ENCODE data around the gene PRKAR2A. TPM values are rescaled to one million over a fixed set of nuclear protein-coding genes. Genes with fewer than 3 reads are reported as not detected.
"Not testable (repeated sequence)": the region's sequence is repeated elsewhere in the genome, so short reads cannot be mapped to it uniquely, and the experiment has no call there.

The PRKAR2A gene
- total and polyA plus RNA-seq, 9 of the 15 experiments (the other 6 are each of a cell fraction or from before 2014, with no cell fraction given): 15.9 to 84.5 (median 37.6) TPM

DNA sequence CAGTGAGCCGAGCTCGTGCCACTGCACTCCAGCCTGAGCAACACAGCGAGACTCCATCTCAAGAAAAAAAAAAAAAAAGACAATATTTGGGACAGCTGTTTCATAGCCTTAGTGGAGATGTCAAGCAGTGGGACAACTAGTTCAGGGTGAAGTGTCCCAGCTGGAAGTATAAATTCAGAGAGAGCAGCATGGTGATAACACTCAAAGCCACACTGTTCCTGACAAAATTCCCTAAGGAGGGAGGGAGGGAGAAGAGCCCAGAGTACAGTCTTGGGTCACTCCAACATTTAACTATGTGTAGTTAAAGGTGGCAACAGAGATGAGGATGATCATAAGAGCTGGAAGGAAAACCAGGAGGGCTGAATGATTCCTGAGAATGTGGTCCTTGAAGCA is 109.5 kb downstream of the PRKAR2A start (continued):
- TF ChIP-seq, protein P1, sequence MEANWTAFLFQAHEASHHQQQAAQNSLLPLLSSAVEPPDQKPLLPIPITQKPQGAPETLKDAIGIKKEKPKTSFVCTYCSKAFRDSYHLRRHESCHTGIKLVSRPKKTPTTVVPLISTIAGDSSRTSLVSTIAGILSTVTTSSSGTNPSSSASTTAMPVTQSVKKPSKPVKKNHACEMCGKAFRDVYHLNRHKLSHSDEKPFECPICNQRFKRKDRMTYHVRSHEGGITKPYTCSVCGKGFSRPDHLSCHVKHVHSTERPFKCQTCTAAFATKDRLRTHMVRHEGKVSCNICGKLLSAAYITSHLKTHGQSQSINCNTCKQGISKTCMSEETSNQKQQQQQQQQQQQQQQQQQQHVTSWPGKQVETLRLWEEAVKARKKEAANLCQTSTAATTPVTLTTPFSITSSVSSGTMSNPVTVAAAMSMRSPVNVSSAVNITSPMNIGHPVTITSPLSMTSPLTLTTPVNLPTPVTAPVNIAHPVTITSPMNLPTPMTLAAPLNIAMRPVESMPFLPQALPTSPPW (CRISPR knock-in tag; IDR thresholded peaks at IDR 0.05): no peak
- TF ChIP-seq JUNB (CRISPR knock-in tag; conservative IDR thresholded peaks at IDR 0.05): no peak
- TF ChIP-seq KLF10 (CRISPR knock-in tag; IDR thresholded peaks at IDR 0.05): no peak
- no peak for TF ChIP-seq HLTF (IDR thresholded peaks at IDR 0.05)
- no peak for TF ChIP-seq MCM2 (IDR thresholded peaks at IDR 0.05; ENCODE audit: low read depth)
- no peak for TF ChIP-seq NR4A1 (CRISPR knock-in tag; IDR thresholded peaks at IDR 0.05)
- TF ChIP-seq NR4A1 (tag; IDR thresholded peaks at IDR 0.05): no peak

DNA sequence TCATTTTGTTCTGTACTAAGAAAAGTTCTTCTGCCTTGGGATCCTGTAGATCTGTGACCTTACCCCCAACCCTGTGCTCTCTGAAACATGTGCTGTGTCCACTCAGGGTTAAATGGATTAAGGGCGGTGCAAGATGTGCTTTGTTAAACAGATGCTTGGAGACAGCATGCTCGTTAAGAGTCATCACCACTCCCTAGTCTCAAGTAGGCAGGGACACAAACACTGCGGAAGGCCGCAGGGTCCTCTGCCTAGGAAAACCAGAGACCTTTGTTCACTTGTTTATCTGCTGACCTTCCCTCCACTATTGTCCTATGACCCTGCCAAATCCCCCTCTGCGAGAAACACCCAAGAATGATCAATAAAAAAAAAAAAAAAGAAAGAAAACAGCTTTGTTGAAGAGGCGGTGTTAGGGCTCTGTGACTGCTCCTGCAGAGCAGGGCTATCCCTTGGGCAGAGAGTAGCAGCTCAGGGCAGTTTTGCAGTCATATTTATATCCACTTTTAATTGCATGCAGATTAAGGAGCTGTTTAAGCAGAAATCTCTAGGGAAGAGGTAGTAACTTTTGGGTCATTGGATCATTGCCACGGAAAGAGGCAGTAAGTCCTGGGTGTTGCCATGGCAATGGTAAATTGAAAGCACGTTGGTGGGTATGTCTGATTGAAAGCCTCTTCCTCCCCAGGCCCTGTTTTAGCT is 112.5 kb downstream of the PRKAR2A start:
- H4K20me1 ChIP-seq (replicated peaks; ENCODE audit: control insufficient read depth, insufficient read depth, low read length); BruUV-seq (replicated peaks); H3K36me3 ChIP-seq (ENCODE audit: control insufficient read depth, insufficient read depth, low read length); H3K4me1 ChIP-seq (replicated peaks in 1 of 2; ENCODE audit: control insufficient read depth in 2 of 2, insufficient read depth in 2 of 2, low read length in 2 of 2); H3K9me1 ChIP-seq (ENCODE audit: control insufficient read depth, insufficient read depth, low read length); intact Hi-C loops (cut with micrococcal nuclease); H2AFZ ChIP-seq (ENCODE audit: low read depth, low read length); ATAC-seq; H3K27me3 ChIP-seq (ENCODE audit: control insufficient read depth in 2 of 2, insufficient read depth in 2 of 2, low read length in 2 of 2); in situ Hi-C loops (cut with MboI); DNase-seq (ENCODE audit: extremely low read depth in 1 of 4, low spot score in 3 of 4); H3K4me3 ChIP-seq; H3K4me2 ChIP-seq (ENCODE audit: insufficient read depth, low read length); H3K9ac ChIP-seq (ENCODE audit: insufficient read depth in 1 of 2, low read depth in 2 of 2, low read length in 2 of 2); CTCF ChIA-PET (ENCODE audit: low intra/inter-chr PET ratio); H3K9me3 ChIP-seq (replicated peaks; ENCODE audit: control insufficient read depth, insufficient read depth, low read depth, low read length); H3K27ac ChIP-seq (ENCODE audit: extremely low read depth, low read depth, low read length); FAIRE-seq; H3K79me2 ChIP-seq (ENCODE audit: control insufficient read depth, insufficient read depth, low read length): not testable (repeated sequence)
- 21% methylated on average over 5 of the region's 8 CpGs for WGBS (ENCODE audit: insufficient coverage, low coverage, missing lambda C conversion rate)
- peak; percentile 63 for TF ChIP-seq RFX1 (IDR thresholded peaks at IDR 0.05)
- POLR2A ChIA-PET: interaction anchor here (0.6 to 0.9 kb wide), 3 partner anchors 14 to 163 kb away, joined by 3 to 7 read pairs (median 5); no protein-coding TSS in a partner anchor

DNA sequence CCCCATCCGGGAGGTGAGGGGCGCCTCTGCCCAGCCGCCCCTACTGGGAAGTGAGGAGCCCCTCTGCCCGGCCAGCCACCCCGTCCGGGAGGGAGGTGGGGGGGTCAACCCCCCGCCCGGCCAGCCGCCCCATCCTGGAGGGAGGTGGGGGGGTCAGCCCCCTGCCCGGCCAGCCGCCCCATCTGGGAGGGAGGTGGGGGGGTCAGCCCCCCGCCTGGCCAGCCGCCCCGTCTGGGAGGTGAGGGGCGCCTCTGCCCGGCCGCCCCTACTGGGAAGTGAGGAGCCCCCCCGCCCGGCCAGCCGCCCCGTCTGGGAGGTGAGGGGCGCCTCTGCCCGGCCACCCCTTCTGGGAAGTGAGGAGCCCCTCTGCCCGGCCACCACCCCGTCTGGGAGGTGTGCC is 113.1 kb downstream of the PRKAR2A start:
- in situ Hi-C loops (cut with MboI); H3K79me2 ChIP-seq (ENCODE audit: control insufficient read depth, insufficient read depth, low read length); H3K36me3 ChIP-seq (ENCODE audit: control insufficient read depth, insufficient read depth, low read length); DNase-seq (ENCODE audit: extremely low read depth in 1 of 4, low spot score in 3 of 4); FAIRE-seq; H3K9me1 ChIP-seq (ENCODE audit: control insufficient read depth, insufficient read depth, low read length); BruUV-seq (replicated peaks); H3K9ac ChIP-seq (ENCODE audit: insufficient read depth in 1 of 2, low read depth in 2 of 2, low read length in 2 of 2); intact Hi-C loops (cut with micrococcal nuclease); H3K4me1 ChIP-seq (replicated peaks in 1 of 2; ENCODE audit: control insufficient read depth in 2 of 2, insufficient read depth in 2 of 2, low read length in 2 of 2); H3K9me3 ChIP-seq (replicated peaks; ENCODE audit: control insufficient read depth, insufficient read depth, low read depth, low read length); H3K4me2 ChIP-seq (ENCODE audit: insufficient read depth, low read length); ATAC-seq; H3K27ac ChIP-seq (ENCODE audit: extremely low read depth, low read depth, low read length); H2AFZ ChIP-seq (ENCODE audit: low read depth, low read length); H3K27me3 ChIP-seq (ENCODE audit: control insufficient read depth in 2 of 2, insufficient read depth in 2 of 2, low read length in 2 of 2); H3K4me3 ChIP-seq; H4K20me1 ChIP-seq (replicated peaks; ENCODE audit: control insufficient read depth, insufficient read depth, low read length); POLR2A ChIA-PET; CTCF ChIA-PET (ENCODE audit: low intra/inter-chr PET ratio): not testable (repeated sequence)
- no CpG with 5 or more reads among the region's 25 CpGs for WGBS (ENCODE audit: insufficient coverage, low coverage, missing lambda C conversion rate)

All from K562 (cell line).